Astrocyte (in vitro differentiated cells and primary cell): ENCODE data around the gene ANKRD40.

Experiments used
- EZH2 ChIP-seq: IDR thresholded peaks from 2 replicates; pipeline ENCODE4 v1.6.1; 2012; ENCODE audit warnings: mild to moderate bottlenecking, low read length, inconsistent platforms; ENCODE audit not compliant: insufficient read depth
- TF ChIP-seq, protein P1 (sequence below): IDR thresholded peaks from 2 replicates; pipeline ENCODE4 v1.5.1; 2011; ENCODE audit warnings: low read depth, mild to moderate bottlenecking, inconsistent platforms, low read length, moderate library complexity; ENCODE audit not compliant: insufficient read depth

DNA sequence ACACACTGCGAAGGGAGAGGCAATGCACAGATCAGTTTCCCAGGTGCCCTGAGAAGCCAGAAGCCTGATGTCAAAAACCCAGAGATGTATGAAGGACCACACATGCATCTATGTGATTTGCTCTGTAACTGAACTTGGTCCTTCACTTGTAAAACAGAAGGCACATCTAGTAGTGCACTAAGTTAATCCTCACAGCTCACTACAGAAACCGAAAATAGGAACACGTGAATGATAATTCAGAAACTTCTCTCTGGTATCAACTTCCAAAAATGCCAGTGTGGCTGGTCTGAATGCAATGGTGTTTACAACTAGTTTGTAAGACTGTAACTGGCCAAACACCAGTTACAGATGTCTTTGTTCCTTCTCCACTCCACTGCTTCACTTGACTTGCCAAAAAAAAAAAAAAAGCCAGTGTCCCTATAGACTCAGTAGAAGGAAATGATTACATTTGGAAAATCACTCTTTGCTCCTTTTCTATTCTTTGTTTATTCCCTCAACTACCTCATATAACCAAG, 11.3 kb downstream of the ANKRD40 start:
- TF ChIP-seq, protein P1, sequence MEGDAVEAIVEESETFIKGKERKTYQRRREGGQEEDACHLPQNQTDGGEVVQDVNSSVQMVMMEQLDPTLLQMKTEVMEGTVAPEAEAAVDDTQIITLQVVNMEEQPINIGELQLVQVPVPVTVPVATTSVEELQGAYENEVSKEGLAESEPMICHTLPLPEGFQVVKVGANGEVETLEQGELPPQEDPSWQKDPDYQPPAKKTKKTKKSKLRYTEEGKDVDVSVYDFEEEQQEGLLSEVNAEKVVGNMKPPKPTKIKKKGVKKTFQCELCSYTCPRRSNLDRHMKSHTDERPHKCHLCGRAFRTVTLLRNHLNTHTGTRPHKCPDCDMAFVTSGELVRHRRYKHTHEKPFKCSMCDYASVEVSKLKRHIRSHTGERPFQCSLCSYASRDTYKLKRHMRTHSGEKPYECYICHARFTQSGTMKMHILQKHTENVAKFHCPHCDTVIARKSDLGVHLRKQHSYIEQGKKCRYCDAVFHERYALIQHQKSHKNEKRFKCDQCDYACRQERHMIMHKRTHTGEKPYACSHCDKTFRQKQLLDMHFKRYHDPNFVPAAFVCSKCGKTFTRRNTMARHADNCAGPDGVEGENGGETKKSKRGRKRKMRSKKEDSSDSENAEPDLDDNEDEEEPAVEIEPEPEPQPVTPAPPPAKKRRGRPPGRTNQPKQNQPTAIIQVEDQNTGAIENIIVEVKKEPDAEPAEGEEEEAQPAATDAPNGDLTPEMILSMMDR: no peak
- TF ChIP-seq EZH2: no peak
